ENCODE measurements around the gene COL18A1. TPM values are rescaled to one million over a fixed set of nuclear protein-coding genes. Genes with fewer than 3 reads are reported as not detected.
A peak's percentile ranks its signal among the peaks of the same experiment; 100 is the strongest.

The COL18A1 gene
- total and polyA plus RNA-seq, 11 donors, result 31.7 to 109 (median 59.0) TPM

DNA sequence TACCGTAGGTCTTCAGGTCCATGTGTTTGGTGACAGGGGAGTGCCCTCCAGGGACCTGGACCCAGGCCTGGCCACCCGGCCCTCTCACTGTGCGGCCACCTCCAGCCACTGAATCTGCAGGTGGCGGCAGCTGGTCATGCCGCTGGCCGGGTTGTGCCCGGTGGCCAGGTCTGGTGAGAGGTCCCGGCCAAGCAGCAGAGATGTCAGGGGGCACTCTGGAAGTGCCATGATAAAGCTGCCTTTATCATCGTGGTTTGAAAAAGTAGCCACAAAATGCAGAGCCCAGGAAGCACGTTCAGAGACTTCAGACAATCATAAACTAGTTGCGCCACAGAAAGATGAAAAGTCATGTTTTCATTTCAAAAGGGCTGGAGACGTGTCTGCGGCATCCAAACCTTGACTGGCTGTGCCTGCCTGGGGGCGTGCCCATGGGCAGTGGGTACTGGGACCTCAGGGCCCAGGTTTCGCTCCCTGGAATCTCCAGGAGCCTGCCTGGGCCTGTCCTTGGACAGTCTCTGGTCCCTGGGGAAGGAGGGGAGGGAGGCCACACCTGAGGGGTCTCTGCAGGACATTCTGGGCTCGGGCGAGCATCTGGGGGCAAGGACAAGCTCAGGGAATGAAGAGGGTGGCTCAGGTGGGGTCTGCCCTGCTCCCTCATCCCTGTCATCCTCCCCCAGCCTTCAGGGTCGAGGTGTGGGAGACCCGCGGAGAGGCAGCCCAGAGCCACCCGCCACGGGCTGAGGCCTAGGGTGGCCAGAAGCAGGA lies 44.9 kb downstream of the COL18A1 start:
- peaks cover 0 to 5% (median 0%) of the 10 kb centered on the region in 9 donors for H3K36me3 ChIP-seq
- TF ChIP-seq CTCF (IDR thresholded peaks at IDR 0.05) (no peak), POLR2A (IDR thresholded peaks at IDR 0.05) (no peak)
- H3K27me3 ChIP-seq, result no peaks in the 10 kb centered on the region
- intact Hi-C loops (cut with DNase I), result loop anchor here in 1 of 10 donors (10.0 kb wide), 1 partner anchor 305 kb away; no protein-coding TSS in a partner anchor
- peaks cover 0 to 16% (median 6%) of the 10 kb centered on the region in 12 donors for H3K9me3 ChIP-seq
- WGBS, 4 donors, result 91 to 95% (median 94%) methylated on average over 18 to 22 of the region's 22 CpGs
- ATAC-seq (no peak), DNase-seq (peak in 3 of 5 donors; percentile 17 to 54 (median 20))
- H3K27ac ChIP-seq, result no peak overlapping the region
- peaks cover 0 to 16% (median 6%) of the 10 kb centered on the region in 12 donors for H3K4me1 ChIP-seq
- H3K4me3 ChIP-seq, result no peak overlapping the region

GRCh38 chr21:45450423-45451090 lies 45.6 kb downstream of the COL18A1 start:
- peak in 3 of 5 donors; percentile 17 to 64 (median 18) for DNase-seq
- Histone ChIP-seq H3K27ac (no peak overlapping the region), H3K4me1 (peaks cover 0 to 23% (median 10%) of the 10 kb centered on the region in 12 donors), H3K36me3 (peaks cover 0 to 5% (median 0%) of the 10 kb centered on the region in 9 donors), H3K9me3 (peaks cover 0 to 16% (median 6%) of the 10 kb centered on the region in 12 donors), H3K27me3 (no peaks in the 10 kb centered on the region), H3K4me3 (no peak overlapping the region)
- 85 to 92% (median 89%) methylated on average over 13 to 24 of the region's 24 CpGs for WGBS, 4 donors
- no peak for ATAC-seq
- TF ChIP-seq POLR2A (IDR thresholded peaks at IDR 0.05) (no peak), CTCF (IDR thresholded peaks at IDR 0.05) (no peak)
- intact Hi-C loops (cut with DNase I), result no loop called here

DNA sequence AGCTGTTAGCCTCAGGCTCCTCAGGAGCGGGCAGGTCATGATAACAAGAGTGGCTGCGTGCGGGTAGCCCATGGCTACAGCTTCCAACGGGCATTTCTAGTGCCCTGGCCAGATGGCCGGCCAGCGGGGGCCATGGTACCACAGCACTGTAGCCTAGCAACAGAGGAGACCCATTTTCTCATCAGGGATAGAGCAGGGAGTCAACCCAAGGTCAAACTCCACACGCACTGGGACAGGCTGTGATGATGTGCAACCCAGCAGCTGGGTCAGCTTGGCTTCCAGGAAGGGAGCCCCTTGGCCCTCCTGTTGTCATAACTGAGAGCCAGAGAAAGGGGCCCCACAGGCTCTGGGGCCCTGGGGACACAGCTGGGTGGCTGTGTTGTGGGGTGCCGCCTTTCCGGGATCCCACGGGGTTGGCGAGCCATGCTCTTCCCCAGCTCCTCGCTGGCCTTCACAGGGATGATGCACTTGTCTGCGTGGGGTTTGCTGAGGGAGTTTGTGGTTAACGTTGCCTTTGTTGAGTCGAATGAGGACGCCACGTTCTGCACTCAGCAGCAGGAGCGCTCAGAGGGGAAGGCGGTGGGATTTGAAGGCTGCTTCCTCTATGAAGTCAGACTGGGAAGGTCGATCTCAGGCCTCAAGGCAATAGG lies 46.3 kb downstream of the COL18A1 start:
- 86 to 91% (median 88%) methylated on average over 12 to 20 of the region's 20 CpGs for WGBS, 4 donors
- peaks cover 0 to 14% (median 6%) of the 10 kb centered on the region in 12 donors for H3K9me3 ChIP-seq
- DNase-seq (peak in 2 of 5 donors; percentile 20 to 33), ATAC-seq (no peak)
- H3K36me3 ChIP-seq, result peaks cover 0 to 5% (median 0%) of the 10 kb centered on the region in 9 donors
- peaks cover 0 to 27% (median 12%) of the 10 kb centered on the region in 12 donors for H3K4me1 ChIP-seq
- no peaks in the 10 kb centered on the region for H3K27me3 ChIP-seq
- TF ChIP-seq CTCF (IDR thresholded peaks at IDR 0.05), result no peak
- no peak for TF ChIP-seq POLR2A (IDR thresholded peaks at IDR 0.05)
- no peak overlapping the region for H3K4me3 ChIP-seq
- intact Hi-C loops (cut with DNase I), result no loop called here
- H3K27ac ChIP-seq, result no peak overlapping the region
